ENCODE measurements around the gene THUMPD3.

THUMPD3 gene

GRCh38 chr3:9406856-9407626, 44.2 kb downstream of the THUMPD3 start:
- H3K4me3 ChIP-seq (ENCODE audit: low read depth, low read length), result no peak overlapping the region
- no peak for TF ChIP-seq CTCF (IDR thresholded peaks at IDR 0.05; ENCODE audit: insufficient read depth, low read depth, low read length, missing control alignments)
- DNase-seq (ENCODE audit: low read depth), result no peak

- TF ChIP-seq CTCF (IDR thresholded peaks at IDR 0.05; ENCODE audit: insufficient read depth, low read depth, low read length, missing control alignments), result no peak
- H3K4me3 ChIP-seq (ENCODE audit: low read depth, low read length), result no peak overlapping the region
- DNase-seq (ENCODE audit: low read depth), result no peak
Observed at GRCh38 chr3:9408061-9408460, 45.2 kb downstream of the THUMPD3 start.

GRCh38 chr3:9408546-9408945, 45.7 kb downstream of the THUMPD3 start:
- no peak for DNase-seq (ENCODE audit: low read depth)
- no peak for TF ChIP-seq CTCF (IDR thresholded peaks at IDR 0.05; ENCODE audit: insufficient read depth, low read depth, low read length, missing control alignments)
- no peak overlapping the region for H3K4me3 ChIP-seq (ENCODE audit: low read depth, low read length)

GRCh38 chr3:9409981-9410854, 47.4 kb downstream of the THUMPD3 start:
- no peak overlapping the region for H3K4me3 ChIP-seq (ENCODE audit: low read depth, low read length)
- DNase-seq (ENCODE audit: low read depth), result no peak
- no peak for TF ChIP-seq CTCF (IDR thresholded peaks at IDR 0.05; ENCODE audit: insufficient read depth, low read depth, low read length, missing control alignments)

- no peak for DNase-seq (ENCODE audit: low read depth)
- TF ChIP-seq CTCF (IDR thresholded peaks at IDR 0.05; ENCODE audit: insufficient read depth, low read depth, low read length, missing control alignments), result no peak
Observed at GRCh38 chr3:9411302-9411701, 48.4 kb downstream of the THUMPD3 start.

GRCh38 chr3:9412293-9412692, 49.4 kb downstream of the THUMPD3 start:
- no peak overlapping the region for H3K4me3 ChIP-seq (ENCODE audit: low read depth, low read length)
- TF ChIP-seq CTCF (IDR thresholded peaks at IDR 0.05; ENCODE audit: insufficient read depth, low read depth, low read length, missing control alignments), result no peak
- no peak for DNase-seq (ENCODE audit: low read depth)

More at GRCh38 chr3:9411302-9411701, 48.4 kb downstream of the THUMPD3 start:
- H3K4me3 ChIP-seq (ENCODE audit: low read depth, low read length), result no peak overlapping the region
